GM12801 (cell line): ENCODE data around the gene NOL6.

Experiments
- TF ChIP-seq, protein P1 (sequence below): IDR thresholded peaks from one replicate; pipeline ENCODE4 v1.5.1; 2011; ENCODE audit warnings: control low read depth; ENCODE audit not compliant: insufficient read length; ENCODE audit errors: extremely low read depth

The NOL6 gene

DNA sequence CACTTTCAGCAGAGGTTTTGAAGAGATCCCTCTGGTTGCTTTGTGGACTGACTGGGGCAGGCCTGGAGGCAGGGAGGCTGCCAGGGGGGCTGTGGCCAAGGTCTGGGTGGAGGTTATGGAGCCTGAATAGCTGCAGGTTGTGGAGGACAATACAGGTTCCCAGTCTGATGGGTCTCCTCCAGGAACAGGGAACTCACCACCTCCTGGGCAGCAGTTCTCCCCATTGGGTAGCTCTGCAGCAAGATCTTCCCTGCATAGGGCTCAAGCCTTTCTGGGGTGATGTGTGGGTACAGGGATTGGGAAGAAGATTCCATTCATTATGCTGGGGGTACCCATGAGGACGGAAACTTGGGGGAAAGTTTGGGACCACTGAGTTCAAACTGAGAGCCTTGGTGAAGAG, 33.1 kb downstream of the NOL6 start:
- TF ChIP-seq, protein P1, sequence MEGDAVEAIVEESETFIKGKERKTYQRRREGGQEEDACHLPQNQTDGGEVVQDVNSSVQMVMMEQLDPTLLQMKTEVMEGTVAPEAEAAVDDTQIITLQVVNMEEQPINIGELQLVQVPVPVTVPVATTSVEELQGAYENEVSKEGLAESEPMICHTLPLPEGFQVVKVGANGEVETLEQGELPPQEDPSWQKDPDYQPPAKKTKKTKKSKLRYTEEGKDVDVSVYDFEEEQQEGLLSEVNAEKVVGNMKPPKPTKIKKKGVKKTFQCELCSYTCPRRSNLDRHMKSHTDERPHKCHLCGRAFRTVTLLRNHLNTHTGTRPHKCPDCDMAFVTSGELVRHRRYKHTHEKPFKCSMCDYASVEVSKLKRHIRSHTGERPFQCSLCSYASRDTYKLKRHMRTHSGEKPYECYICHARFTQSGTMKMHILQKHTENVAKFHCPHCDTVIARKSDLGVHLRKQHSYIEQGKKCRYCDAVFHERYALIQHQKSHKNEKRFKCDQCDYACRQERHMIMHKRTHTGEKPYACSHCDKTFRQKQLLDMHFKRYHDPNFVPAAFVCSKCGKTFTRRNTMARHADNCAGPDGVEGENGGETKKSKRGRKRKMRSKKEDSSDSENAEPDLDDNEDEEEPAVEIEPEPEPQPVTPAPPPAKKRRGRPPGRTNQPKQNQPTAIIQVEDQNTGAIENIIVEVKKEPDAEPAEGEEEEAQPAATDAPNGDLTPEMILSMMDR, result no peak

DNA sequence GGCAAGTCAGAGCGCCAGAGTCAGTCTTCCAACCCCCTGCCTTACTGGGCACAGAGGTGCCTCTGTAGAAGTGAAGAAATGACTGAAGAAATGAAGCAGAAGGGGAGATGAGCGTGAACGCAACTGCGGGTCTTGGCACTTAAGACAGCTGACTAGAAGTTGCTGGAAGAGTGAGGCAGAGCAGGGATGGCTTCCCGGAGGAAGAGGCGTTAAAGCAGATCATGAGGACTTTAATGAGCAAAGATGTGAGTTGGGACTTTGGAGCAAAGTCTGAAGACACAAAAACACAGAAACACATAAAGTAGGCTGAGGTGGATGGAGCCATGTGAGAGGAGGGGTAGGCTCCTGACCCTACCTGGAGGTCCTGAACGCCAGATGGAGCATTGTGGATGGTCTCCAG, 33.5 kb downstream of the NOL6 start:
- TF ChIP-seq, protein P1, result no peak

DNA sequence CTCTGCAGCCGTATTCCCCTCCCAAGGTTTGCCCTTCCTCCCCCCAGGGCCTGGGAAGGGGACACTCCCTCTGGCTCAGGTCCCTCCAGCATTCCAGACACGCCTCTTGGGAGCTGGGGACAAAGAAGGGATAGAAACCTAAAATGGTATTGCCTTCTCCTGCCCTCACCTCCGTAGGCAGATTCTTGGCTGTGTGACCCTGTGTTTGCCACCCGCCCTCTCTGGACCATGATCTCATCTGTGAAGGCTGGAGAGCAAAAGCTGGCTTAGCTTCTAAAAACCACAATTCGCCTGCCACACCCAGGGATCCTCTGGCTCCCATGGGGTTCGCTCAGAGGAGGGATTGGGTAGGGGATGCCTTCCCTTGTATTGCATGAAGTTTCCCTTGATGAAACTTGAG, 34.0 kb downstream of the NOL6 start:
- TF ChIP-seq, protein P1, result no peak

DNA sequence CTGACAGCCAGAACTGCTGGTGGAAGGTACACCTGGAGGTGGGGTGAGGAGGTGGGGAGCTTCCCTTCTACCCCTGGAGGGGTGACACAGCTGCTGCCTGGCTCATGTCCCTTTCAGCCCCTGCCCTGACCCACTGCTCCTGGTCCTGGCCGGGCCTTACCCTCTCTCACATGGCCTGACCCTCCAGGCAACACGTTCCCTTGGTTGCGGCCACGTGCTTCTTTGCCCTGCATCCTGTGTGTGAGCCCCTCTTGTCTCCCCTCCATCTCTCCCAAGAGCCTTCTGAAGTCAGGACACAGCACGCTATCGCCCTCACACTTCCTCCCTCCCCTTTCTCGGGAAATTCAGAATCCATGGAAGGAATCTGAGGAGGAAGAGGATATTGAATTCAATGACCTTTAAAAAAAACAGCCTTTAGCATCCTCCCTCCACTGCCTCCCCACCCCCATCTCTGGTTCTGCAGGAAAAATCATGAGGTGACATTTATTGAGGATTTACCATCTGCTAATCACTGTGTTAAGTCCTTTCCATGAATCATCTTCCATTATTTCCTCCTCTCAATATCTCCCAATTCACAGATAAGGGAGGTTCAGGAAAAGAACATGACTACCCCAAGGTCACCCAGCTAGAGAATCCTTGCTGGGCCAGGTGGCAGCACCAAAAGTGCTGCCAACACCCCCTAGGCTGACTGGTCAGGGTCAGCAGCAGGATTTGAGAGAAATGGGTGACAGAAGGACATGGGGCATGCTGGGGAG, 34.6 kb downstream of the NOL6 start:
- TF ChIP-seq, protein P1, result no peak

DNA sequence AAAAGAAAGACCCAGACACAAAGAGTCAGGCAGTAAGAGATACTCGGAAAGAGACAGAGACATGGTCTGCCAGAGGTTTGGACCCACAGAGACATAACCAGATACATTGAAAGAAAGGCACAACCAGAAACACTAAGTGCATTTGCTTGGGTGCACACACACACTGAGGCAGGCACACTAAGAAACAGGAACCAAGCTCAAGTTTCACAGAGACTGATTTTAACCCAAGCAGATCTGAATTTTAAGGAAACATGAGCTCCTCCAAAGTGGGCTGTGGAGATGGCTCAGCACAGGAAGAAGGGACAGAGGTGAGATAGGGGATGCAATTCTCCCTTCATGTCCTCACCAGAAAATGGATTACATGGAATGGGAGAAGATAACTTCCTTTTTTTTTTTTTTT, 35.8 kb downstream of the NOL6 start:
- TF ChIP-seq, protein P1, result no peak

DNA sequence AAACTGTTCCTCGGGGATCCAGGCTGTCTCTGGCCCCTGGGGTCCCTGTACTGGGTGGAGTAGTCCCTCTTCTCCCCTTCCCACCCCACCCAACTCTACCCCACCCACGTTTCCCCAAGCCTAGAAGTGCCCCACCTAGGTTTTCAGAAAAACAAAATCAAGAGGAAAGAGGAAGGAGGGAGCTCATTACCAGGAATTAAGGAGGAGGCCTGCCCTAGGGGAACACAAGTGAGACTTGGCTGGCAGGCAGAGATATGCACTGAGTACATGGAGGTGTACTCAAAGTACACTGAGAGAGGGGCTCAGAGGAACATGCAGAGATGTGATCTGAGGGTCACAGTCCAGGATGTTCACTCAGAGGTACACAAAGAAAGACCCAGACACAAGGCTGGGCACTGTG, 36.5 kb downstream of the NOL6 start:
- TF ChIP-seq, protein P1, result no peak

DNA sequence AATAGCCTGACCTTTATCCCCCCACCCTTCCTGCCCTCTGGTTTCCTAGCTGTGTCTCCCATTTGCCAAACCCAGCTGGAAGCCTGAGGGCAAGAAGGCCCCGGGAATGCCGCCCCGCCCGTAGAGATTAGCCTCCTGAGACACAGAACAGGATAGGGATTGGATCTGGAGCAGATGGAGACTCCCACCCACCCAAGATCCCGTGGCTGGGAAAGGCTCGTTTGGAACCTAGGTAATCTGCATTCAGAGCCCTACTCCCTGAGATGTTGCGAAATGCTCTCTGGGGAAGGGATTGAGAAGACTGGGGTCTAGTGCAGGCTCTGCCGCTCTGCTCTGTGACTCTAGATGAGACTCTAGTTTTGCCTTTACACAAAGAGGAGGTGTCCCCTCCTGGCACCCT, 37.3 kb downstream of the NOL6 start:
- TF ChIP-seq, protein P1, result no peak
